Esophagus squamous epithelium (tissue), 4 donors: ENCODE results near the gene CAPN5.

Source experiments
- CTCF ChIP-seq, 6 experiments: fragments of 450-650 bp in 4 of 6; fragments of 200-600 bp in 2 of 6; sonication (generic) in 2 of 6; IDR thresholded peaks; one replicate each; pipeline ENCODE4 v1.5.1; 2016 to 2019; ENCODE audit warnings: antibody characterized with exemption in 6 of 6, mild to moderate bottlenecking in 4 of 6, moderate library complexity in 4 of 6
- POLR2A ChIP-seq, 4 donors: fragments of 450-650 bp; IDR thresholded peaks; one replicate each; pipeline ENCODE4 v1.6.1; 2017; ENCODE audit warnings: antibody characterized with exemption in 4 of 4, mild to moderate bottlenecking in 4 of 4, moderate library complexity in 3 of 4

GRCh38 chr11:77172666-77172982, 105.9 kb downstream of the CAPN5 start:
- TF ChIP-seq CTCF (IDR thresholded peaks at IDR 0.05), result no peak
- TF ChIP-seq POLR2A (IDR thresholded peaks at IDR 0.05), result no peak
